Nephron (organoid): Measurements from ENCODE around the gene BAZ1B.
"Not testable (repeated sequence)": the region's sequence is repeated elsewhere in the genome, so short reads cannot be mapped to it uniquely, and the experiment has no call there.

ENCODE experiments used
- H3K27ac Mint-ChIP-seq, 3 experiments: 2 replicates each; pipeline ENCODE4 v1.8.0; 2020; ENCODE audit warnings: mixed read lengths in 3 of 3, mild to moderate bottlenecking in 2 of 3, moderate library complexity in 1 of 3
- H3K27me3 Mint-ChIP-seq: 2 replicates; pipeline ENCODE4 v1.8.0; 2021; ENCODE audit warnings: low read depth, mild to moderate bottlenecking, moderate library complexity, mixed read lengths
- H3K36me3 Mint-ChIP-seq: 2 replicates; pipeline ENCODE4 v1.8.0; 2020; ENCODE audit warnings: low read depth, mixed read lengths
- H3K4me1 Mint-ChIP-seq: 2 replicates; pipeline ENCODE4 v1.8.0; 2020; ENCODE audit warnings: mixed read lengths
- H3K4me3 Mint-ChIP-seq, 3 experiments: 2 replicates each; pipeline ENCODE4 v1.8.0; 2020; ENCODE audit warnings: mild to moderate bottlenecking in 3 of 3, mixed read lengths in 3 of 3, moderate library complexity in 2 of 3
- H3K9me3 Mint-ChIP-seq: 2 replicates; pipeline ENCODE4 v1.8.0; 2020; ENCODE audit warnings: mixed read lengths
- TF ChIP-seq, protein P1 (sequence below), 3 experiments: fragments of 200-600 bp; sonication (generic); IDR thresholded peaks; one replicate each; pipeline ENCODE4 v1.5.0; 2021; ENCODE audit warnings: antibody characterized with exemption in 3 of 3; ENCODE audit not compliant: unreplicated experiment in 3 of 3

The BAZ1B gene

DNA sequence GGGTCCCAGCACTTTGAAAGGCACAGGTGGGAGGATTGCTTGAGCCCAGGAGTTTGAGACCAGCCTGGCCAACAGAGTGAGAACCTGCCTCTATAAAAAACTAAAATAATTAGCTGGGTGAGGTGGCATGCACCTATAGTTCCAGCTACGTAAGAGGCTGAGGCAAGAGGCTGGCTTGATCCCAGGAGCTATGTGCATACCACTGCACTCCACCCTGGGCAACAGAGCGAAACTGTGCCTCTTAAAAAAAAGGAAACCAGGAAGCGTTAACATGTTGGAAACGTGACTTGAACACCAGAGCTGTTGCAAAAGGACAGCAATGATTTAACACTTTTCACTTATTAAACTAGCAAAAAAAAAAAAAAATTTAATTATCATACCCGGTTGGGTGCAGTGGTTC is 12.6 kb downstream of the BAZ1B start:
- H3K27me3 Mint-ChIP-seq = no peaks in the 10 kb centered on the region
- no peak overlapping the region for H3K27ac Mint-ChIP-seq
- no peaks in the 10 kb centered on the region for H3K4me1 Mint-ChIP-seq
- TF ChIP-seq, protein P1, sequence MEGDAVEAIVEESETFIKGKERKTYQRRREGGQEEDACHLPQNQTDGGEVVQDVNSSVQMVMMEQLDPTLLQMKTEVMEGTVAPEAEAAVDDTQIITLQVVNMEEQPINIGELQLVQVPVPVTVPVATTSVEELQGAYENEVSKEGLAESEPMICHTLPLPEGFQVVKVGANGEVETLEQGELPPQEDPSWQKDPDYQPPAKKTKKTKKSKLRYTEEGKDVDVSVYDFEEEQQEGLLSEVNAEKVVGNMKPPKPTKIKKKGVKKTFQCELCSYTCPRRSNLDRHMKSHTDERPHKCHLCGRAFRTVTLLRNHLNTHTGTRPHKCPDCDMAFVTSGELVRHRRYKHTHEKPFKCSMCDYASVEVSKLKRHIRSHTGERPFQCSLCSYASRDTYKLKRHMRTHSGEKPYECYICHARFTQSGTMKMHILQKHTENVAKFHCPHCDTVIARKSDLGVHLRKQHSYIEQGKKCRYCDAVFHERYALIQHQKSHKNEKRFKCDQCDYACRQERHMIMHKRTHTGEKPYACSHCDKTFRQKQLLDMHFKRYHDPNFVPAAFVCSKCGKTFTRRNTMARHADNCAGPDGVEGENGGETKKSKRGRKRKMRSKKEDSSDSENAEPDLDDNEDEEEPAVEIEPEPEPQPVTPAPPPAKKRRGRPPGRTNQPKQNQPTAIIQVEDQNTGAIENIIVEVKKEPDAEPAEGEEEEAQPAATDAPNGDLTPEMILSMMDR (IDR thresholded peaks at IDR 0.05; ENCODE audit: unreplicated experiment in 3 of 3) = no peak
- H3K4me3 Mint-ChIP-seq = no peak overlapping the region
- peaks cover 67% of the 10 kb centered on the region for H3K36me3 Mint-ChIP-seq
- no peaks in the 10 kb centered on the region for H3K9me3 Mint-ChIP-seq

DNA sequence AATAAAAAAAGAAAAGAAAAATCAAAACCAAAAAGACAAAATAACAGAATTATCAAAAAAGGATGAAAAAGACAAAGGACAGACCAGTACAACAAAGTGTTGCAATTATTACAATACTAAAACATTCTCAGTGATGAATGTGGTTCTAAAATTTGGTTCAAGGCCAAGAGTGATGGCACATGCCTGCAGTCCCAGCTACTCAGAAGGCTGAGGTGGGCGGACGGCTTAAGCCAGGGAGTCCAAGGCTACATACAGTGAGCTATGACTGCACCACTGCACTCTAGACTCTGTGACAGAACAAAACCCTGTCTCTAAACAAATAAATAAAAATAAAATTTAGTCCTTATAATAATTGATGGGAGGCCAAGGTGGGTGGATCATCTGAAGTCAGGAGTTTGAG is 14.5 kb downstream of the BAZ1B start:
- Mint-ChIP-seq H3K4me3 (no peak overlapping the region), H3K4me1 (no peaks in the 10 kb centered on the region)

DNA sequence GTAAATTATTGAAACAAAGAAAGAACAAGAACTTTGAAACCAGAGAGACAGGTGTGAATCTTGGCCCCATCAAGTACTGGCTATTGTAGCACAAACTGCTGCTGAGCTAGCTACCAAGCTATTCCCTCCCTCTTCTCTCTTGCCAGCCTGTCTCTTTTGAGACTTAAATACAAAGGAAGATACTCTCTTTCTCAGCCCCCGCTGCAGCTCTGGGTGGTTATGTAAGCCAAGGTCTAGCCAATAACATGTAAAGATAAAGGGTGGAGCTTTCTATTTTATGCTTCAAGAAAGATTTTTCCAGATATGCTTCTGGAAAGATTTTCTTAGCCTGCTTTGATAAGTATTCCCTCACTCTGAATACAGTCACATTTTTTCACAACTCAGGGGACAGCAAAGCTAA is 17.2 kb downstream of the BAZ1B start:
- H3K4me3 Mint-ChIP-seq = no peak overlapping the region

More for the DNA sequence above, 14.5 kb downstream of the BAZ1B start:
- Mint-ChIP-seq H3K9me3 (no peaks in the 10 kb centered on the region), H3K27ac (no peak overlapping the region), H3K36me3 (peaks cover 69% of the 10 kb centered on the region), H3K27me3 (no peaks in the 10 kb centered on the region)
- TF ChIP-seq, protein P1 (IDR thresholded peaks at IDR 0.05; ENCODE audit: unreplicated experiment in 3 of 3) = no peak

DNA sequence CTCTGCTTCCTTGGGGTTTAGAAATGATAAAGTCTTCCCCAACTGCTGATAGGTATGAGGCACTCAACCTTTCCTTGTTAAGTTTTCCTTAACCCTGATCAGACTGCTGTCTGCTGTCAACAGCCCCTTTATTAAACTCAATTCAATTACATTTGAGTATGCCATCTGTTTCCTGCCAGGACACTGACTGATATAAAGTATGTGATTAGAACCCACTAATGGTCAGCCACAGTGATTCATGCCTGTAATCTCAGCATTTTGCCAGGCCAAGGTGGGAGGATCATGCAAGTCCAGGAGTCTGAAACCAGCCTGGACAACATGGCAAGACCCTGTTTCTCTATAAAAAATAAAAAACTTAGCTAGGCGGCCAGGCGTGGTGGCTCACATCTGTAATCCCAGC is 18.1 kb downstream of the BAZ1B start:
- no peak overlapping the region for H3K27ac Mint-ChIP-seq
- H3K9me3 Mint-ChIP-seq = no peaks in the 10 kb centered on the region
- TF ChIP-seq, protein P1 (IDR thresholded peaks at IDR 0.05; ENCODE audit: unreplicated experiment in 3 of 3) = no peak
- H3K4me1 Mint-ChIP-seq = no peaks in the 10 kb centered on the region
- H3K27me3 Mint-ChIP-seq = no peaks in the 10 kb centered on the region
- no peak overlapping the region for H3K4me3 Mint-ChIP-seq
- peaks cover 74% of the 10 kb centered on the region for H3K36me3 Mint-ChIP-seq

More for the DNA sequence above, 17.2 kb downstream of the BAZ1B start:
- Mint-ChIP-seq H3K4me1 (no peaks in the 10 kb centered on the region), H3K36me3 (peaks cover 72% of the 10 kb centered on the region), H3K27ac (peak overlapping the region in 1 of 3 experiments; percentile 33), H3K9me3 (no peaks in the 10 kb centered on the region), H3K27me3 (no peaks in the 10 kb centered on the region)
- TF ChIP-seq, protein P1 (IDR thresholded peaks at IDR 0.05; ENCODE audit: unreplicated experiment in 3 of 3) = no peak

DNA sequence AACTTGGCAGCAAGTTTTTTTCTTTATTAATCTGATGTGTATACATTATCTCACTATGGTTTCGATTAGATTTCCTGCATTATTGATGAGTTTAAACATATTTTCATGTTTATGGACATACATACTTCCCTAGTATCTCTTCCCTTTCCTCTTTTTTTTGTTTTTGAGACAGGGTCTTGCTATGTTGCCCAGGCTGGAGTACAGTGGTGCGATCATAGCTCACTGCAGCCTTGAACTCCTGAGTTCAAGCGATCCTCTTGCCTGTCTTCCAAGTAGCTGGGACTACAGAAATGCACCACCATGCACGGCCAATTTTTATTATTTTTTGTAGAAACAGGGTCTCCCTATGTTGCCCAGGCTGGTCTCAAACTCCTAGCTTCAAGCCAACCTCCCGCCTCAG is 18.9 kb downstream of the BAZ1B start:
- H3K36me3 Mint-ChIP-seq = peaks cover 74% of the 10 kb centered on the region
- TF ChIP-seq, protein P1 (IDR thresholded peaks at IDR 0.05; ENCODE audit: unreplicated experiment in 3 of 3) = no peak
- H3K9me3 Mint-ChIP-seq = no peaks in the 10 kb centered on the region
- no peak overlapping the region for H3K4me3 Mint-ChIP-seq
- no peaks in the 10 kb centered on the region for H3K4me1 Mint-ChIP-seq
- H3K27me3 Mint-ChIP-seq = no peaks in the 10 kb centered on the region
- H3K27ac Mint-ChIP-seq = no peak overlapping the region

DNA sequence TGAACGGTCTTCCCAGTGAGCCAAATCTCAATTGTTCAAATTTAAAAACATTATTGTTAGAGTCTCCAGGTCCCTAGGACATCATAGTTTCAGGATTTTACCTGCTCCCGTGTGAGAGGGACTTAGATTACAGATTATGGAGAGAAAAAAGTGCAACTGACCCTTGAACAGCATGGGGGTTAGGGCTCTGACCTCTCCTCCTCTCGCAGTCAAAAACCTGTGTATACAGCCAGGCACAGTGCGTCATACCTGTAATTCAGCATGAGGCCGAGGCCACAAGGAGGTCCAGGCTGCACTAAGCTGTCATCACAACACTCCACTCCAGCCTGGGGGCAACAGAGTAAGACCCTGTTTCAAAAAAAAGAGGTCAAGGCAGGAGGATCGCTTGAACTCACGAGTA is 25.5 kb downstream of the BAZ1B start:
- H3K4me1 Mint-ChIP-seq = no peaks in the 10 kb centered on the region
- H3K9me3 Mint-ChIP-seq = no peaks in the 10 kb centered on the region
- H3K36me3 Mint-ChIP-seq = peaks cover 87% of the 10 kb centered on the region
- no peaks in the 10 kb centered on the region for H3K27me3 Mint-ChIP-seq
- H3K27ac Mint-ChIP-seq = no peak overlapping the region
- H3K4me3 Mint-ChIP-seq = no peak overlapping the region
- TF ChIP-seq, protein P1 (IDR thresholded peaks at IDR 0.05; ENCODE audit: unreplicated experiment in 3 of 3) = no peak

DNA sequence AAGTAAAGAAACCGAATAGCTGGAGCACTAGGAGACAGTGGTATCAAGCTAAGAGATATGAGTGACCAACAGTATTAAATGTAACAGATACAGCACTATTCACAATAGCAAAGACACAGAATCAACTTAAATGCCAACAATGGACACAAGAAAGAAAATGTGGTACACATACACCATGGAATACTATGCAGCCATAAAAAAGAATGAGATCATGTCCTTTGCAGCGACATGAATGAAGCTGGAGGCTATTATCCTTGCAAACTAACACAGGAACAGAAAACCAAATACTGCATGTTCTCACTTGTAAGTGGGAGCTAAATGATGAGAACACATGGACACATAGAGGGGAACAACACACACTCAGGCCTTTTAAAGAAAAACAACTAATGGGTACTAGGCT is 26.6 kb downstream of the BAZ1B start:
- not testable (repeated sequence) for H3K4me1 Mint-ChIP-seq, H3K9me3 Mint-ChIP-seq, H3K27me3 Mint-ChIP-seq, H3K27ac Mint-ChIP-seq, H3K4me3 Mint-ChIP-seq
- peaks cover 84% of the 10 kb centered on the region for H3K36me3 Mint-ChIP-seq
